GM12874 (cell line): ENCODE measurements around the gene PNLDC1.
A peak's percentile ranks its signal among the peaks of the same experiment; 100 is the strongest.

Source experiments
- TF ChIP-seq, protein P1 (sequence below): IDR thresholded peaks from 2 replicates; pipeline ENCODE4 v1.5.1; 2011; ENCODE audit warnings: low read depth, mild to moderate bottlenecking, control low read depth, low read length, moderate library complexity; ENCODE audit not compliant: insufficient read depth

The PNLDC1 gene

DNA sequence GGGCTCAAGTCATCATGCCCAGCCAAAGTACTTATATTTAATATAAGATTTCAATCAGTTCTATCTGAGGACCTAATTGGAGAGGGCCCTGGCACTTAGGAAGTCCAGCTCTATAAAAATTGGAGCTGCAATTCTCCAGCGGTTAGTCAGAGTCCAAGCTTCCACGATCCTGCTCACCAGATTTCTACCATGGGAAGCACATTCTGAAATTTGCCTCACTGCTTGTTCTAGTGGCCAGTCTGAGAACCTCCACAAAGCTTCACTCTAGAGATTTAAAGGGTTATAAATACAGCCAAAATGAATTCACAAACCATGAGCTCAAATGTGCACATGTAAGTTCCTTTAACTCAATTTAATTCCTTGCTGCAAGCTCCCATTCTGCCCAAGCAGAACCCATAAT, 33.5 kb downstream of the PNLDC1 start:
- TF ChIP-seq, protein P1, sequence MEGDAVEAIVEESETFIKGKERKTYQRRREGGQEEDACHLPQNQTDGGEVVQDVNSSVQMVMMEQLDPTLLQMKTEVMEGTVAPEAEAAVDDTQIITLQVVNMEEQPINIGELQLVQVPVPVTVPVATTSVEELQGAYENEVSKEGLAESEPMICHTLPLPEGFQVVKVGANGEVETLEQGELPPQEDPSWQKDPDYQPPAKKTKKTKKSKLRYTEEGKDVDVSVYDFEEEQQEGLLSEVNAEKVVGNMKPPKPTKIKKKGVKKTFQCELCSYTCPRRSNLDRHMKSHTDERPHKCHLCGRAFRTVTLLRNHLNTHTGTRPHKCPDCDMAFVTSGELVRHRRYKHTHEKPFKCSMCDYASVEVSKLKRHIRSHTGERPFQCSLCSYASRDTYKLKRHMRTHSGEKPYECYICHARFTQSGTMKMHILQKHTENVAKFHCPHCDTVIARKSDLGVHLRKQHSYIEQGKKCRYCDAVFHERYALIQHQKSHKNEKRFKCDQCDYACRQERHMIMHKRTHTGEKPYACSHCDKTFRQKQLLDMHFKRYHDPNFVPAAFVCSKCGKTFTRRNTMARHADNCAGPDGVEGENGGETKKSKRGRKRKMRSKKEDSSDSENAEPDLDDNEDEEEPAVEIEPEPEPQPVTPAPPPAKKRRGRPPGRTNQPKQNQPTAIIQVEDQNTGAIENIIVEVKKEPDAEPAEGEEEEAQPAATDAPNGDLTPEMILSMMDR = no peak

DNA sequence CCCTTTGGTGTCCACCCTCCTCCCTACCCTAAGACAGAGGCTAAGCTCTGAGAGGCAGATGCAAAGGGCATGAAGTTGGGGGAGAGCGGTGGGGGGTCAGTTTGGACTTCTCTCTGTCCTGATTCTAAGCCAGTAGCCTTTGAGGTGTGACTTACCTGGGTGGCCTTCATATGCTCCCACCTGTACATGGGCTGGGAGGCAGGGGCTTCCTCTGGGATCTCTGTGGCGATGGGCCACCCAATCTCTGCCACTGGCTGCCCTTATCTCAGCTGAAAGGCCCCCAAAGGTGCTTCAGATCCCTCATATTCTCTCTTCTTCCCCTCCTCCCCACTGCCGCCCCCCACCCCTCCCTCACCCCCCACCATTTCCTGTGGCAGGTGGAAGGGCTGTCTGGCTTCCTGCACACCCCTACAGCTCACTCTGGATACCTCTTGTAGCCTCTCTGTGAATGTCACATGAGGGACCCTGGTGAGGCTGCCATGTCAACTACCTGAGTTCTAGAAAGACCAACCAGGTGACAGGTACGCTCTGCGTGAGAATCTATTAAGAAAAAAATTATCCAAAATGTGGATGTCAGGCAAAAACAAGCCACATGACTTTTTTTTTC, 34.0 kb downstream of the PNLDC1 start:
- TF ChIP-seq, protein P1 = no peak

DNA sequence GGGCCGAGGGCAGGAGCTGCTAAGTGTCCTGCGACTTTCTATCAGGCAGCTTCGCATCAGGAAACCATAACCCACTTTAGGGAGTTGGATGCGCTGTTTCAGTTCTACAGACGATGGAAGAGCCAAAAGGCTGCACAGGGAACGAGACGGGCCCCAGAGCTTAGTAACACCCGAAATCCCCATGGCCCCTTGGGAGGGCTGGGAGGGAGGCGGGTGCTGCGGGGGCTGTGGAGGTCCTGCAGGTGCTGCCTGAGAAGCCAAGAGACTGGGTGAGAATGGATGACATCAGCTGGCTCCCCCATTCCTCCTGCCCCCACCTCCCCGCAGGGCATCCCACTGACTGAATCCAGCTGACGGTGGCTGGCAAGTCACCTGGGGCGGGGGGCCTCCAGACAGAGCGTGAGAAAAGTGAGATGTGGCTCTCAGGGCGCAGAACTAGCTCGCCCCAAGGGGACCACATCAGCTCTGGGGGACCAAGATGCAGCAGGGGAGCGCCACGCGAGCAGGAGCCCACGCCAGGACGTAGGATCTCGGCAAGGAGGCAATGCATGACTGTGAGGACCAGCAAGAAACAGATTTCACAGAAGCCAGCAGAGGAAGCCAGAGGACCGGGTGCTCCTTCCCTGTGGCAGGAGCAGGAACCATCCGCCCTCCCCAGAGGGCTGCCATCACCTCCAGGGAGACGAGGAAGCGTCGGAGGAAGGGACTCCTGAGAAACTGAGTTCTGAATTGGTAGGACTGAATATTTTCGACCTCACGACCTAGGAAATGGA, 36.8 kb downstream of the PNLDC1 start:
- TF ChIP-seq, protein P1 = no peak

DNA sequence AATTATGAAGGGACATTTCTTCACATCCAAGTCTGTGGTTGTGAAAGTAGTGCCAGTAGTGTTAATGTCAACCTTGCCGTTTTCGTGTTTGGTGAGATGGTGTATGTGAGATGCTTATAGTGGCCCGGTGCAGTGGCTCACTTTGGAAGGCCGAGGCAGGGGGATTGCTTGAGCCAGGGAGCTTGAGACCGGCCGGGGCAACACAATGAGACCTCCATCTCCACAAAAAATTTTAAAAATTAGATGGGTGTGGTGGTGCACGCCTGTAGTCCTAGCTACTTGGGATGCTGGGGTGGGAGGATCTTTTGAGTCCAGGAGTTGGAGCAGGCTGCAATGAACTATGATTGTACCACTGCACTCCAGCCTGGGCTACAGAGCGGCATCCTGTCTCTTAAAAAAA, 37.4 kb downstream of the PNLDC1 start:
- TF ChIP-seq, protein P1 = no peak

DNA sequence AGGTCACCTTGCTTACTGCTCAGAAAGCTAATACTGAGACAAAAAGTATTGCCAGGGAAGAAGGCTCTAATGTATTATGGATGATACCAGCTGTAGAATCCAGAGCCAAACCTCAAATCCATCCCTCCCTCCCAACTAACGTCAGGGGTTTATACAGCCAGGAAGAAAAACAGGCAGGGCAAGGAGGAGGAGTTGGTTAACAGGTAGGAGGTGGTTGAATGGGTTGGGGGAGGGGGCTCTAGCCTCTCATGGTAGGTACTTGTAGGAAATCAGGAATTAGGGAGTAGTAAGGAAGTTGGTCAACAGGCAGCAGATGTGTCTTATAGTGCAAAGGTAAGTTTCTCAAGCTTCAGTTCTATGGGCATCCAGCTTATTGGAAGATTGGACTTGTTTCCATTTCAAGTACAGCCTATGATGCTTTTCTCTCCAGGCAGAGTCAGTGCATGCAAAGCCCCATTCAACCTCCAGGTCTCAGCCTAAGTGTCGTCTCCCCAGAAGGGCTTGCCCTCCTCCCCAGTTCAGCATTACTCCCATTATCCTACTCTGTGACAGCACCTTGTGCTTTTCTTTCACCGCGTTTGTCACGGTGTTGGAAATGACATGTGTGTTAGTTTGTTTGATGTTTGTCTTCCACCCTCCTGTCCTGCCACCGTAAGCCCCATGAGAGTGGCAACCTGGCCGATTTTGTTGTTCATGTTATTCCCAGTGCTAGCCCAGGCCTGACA, 38.1 kb downstream of the PNLDC1 start:
- TF ChIP-seq, protein P1 = no peak

- TF ChIP-seq, protein P1 = 0 out of 2 replicates have a peak, but pooled peaks have one; percentile 19
Measured at GRCh38 chr6:159842035-159842434, 42.0 kb downstream of the PNLDC1 start.
